Measurements from ENCODE around the gene CASP8AP2.
"Not testable (repeated sequence)": the region's sequence is repeated elsewhere in the genome, so short reads cannot be mapped to it uniquely, and the experiment has no call there.

- not testable (repeated sequence) for TF ChIP-seq CTCF (IDR thresholded peaks at IDR 0.05); POLR2AphosphoS5 (IDR thresholded peaks at IDR 0.05; ENCODE audit: insufficient read depth in 1 of 2, low read depth in 1 of 2)
These were observed 80.6 kb downstream of the CASP8AP2 start for GRCh38 chr6:89910001-89910901.

All from vagina (tissue), 2 donors.